GM21390 (cell line): ENCODE measurements around the gene METTL25B.

Experiments used
- ATAC-seq: cut with Tn5 transposase; IDR thresholded peaks from one replicate; pipeline ENCODE4 v1.9.1; 2021; ENCODE audit not compliant: unreplicated experiment

METTL25B gene

GRCh38 chr1:156700736-156701531, 27.3 kb upstream of the METTL25B start:
- no peak for ATAC-seq

GRCh38 chr1:156703336-156703735, 24.9 kb upstream of the METTL25B start:
- no peak for ATAC-seq

GRCh38 chr1:156703741-156704140, 24.5 kb upstream of the METTL25B start:
- no peak for ATAC-seq

GRCh38 chr1:156704166-156704711, 24.0 kb upstream of the METTL25B start:
- ATAC-seq, result no peak

- ATAC-seq, result no peak
These were observed 23.3 kb upstream of the METTL25B start for GRCh38 chr1:156704930-156705320.

GRCh38 chr1:156705321-156705917, 22.9 kb upstream of the METTL25B start, which contains the start of gene CRABP2:
Gene CRABP2, minus strand, starts transcription at chr1:156705583. Its CDS starts 137 bp downstream, at chr1:156705446.
- no peak for ATAC-seq

GRCh38 chr1:156705918-156706656, 22.2 kb upstream of the METTL25B start:
- no peak for ATAC-seq

GRCh38 chr1:156706657-156707416, 21.4 kb upstream of the METTL25B start:
- no peak for ATAC-seq

GRCh38 chr1:156707417-156708217, 20.7 kb upstream of the METTL25B start:
- ATAC-seq, result no peak

GRCh38 chr1:156708218-156708661, 20.0 kb upstream of the METTL25B start:
- no peak for ATAC-seq

GRCh38 chr1:156709031-156709430, 19.2 kb upstream of the METTL25B start:
- ATAC-seq, result no peak

- no peak for ATAC-seq
These were observed 18.3 kb upstream of the METTL25B start for GRCh38 chr1:156709757-156710489.

GRCh38 chr1:156711011-156711817, 17.1 kb upstream of the METTL25B start:
- ATAC-seq, result no peak

- ATAC-seq, result no peak
These were observed 15.6 kb upstream of the METTL25B start for GRCh38 chr1:156712626-156713025.

GRCh38 chr1:156714830-156715229, 13.4 kb upstream of the METTL25B start:
- ATAC-seq, result no peak

- ATAC-seq, result no peak
These were observed 10.9 kb upstream of the METTL25B start for GRCh38 chr1:156717351-156717750.

GRCh38 chr1:156721131-156721530, 7.1 kb upstream of the METTL25B start:
- no peak for ATAC-seq

- no peak for ATAC-seq
These were observed 6.7 kb upstream of the METTL25B start for GRCh38 chr1:156721535-156721934.
